ENCODE results near the gene INPP5A.

DNA sequence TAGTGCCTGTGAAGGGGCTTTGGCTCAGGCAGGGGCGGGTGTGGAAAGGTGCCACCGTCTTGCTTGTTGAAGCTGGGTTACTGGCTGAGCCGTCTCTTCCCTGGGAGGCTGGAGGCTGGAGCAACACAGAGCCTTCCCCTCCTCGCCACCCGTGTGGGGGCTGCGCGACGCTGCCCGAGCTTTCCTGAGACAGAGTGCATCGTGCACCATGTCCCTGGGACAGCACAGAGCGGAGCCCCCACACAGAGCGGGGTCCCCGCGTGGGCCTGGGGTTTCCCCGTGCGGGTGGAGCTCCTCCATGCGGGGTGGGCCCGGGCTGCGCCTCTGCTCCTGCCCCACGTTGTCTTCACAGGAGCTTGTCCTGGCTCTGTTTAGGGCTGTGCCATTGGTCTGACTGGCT, 69.9 kb downstream of the INPP5A start:
- TF ChIP-seq, protein P1, sequence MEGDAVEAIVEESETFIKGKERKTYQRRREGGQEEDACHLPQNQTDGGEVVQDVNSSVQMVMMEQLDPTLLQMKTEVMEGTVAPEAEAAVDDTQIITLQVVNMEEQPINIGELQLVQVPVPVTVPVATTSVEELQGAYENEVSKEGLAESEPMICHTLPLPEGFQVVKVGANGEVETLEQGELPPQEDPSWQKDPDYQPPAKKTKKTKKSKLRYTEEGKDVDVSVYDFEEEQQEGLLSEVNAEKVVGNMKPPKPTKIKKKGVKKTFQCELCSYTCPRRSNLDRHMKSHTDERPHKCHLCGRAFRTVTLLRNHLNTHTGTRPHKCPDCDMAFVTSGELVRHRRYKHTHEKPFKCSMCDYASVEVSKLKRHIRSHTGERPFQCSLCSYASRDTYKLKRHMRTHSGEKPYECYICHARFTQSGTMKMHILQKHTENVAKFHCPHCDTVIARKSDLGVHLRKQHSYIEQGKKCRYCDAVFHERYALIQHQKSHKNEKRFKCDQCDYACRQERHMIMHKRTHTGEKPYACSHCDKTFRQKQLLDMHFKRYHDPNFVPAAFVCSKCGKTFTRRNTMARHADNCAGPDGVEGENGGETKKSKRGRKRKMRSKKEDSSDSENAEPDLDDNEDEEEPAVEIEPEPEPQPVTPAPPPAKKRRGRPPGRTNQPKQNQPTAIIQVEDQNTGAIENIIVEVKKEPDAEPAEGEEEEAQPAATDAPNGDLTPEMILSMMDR (IDR thresholded peaks at IDR 0.05; ENCODE audit: low read length), result no peak
- TF ChIP-seq EZH2phosphoT487 (IDR thresholded peaks at IDR 0.05; ENCODE audit: low read length), result no peak
